Measurements from ENCODE around the gene ACHE. TPM values are rescaled to one million over a fixed set of nuclear protein-coding genes. Genes with fewer than 3 reads are reported as not detected.

ACHE gene
- total RNA-seq = under 0.01 and 0.28 TPM in 2 replicates

GRCh38 chr7:100895701-100895955, at the start of gene ACHE:
TSS of gene ACHE (minus strand) at chr7:100895888. CDS start at chr7:100894232, 1,656 bp downstream.

DNA sequence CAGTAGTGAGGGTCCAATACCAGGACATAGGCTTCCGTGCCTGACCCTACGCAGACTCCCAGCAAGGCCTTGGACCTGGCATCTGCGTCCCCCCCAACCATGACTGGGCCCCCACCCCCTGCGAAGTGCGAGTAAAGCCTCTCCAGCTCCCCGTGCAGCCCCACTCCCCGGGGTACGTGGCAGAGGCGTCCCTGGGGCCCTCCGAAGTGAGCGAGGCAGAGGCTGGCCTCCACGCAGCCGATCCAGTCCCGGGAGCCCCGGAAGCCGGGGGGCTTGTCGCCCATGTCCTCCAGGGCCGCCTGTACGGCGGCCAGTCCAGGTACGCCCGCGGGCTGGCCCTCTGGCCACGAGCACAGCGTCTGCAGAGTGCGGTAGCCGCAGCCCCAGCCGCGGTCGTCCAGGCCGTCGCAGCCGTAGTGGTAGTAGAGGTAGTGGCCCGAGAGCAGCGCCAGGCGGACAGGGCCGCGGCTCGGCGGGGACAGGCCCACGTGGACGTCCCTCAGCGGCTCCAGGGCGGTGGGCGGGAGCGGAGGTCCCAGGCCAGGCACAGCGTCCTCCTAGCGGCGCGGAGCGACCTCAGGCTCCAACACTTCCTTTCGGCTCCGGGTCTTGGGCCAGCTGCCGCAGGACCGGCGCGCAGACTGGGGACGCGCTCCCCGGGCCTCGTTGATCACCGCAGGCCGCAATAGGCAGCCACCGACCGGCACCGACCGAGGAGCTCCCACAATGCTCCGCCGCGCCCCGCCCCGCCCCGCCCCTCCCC, 6.5 kb downstream of the ACHE start, which contains the start of gene UFSP1:
UFSP1 (minus strand) TSS at position 728 of the 763 bp plus-strand sequence; CDS start at position 284, 444 bp downstream.

DNA sequence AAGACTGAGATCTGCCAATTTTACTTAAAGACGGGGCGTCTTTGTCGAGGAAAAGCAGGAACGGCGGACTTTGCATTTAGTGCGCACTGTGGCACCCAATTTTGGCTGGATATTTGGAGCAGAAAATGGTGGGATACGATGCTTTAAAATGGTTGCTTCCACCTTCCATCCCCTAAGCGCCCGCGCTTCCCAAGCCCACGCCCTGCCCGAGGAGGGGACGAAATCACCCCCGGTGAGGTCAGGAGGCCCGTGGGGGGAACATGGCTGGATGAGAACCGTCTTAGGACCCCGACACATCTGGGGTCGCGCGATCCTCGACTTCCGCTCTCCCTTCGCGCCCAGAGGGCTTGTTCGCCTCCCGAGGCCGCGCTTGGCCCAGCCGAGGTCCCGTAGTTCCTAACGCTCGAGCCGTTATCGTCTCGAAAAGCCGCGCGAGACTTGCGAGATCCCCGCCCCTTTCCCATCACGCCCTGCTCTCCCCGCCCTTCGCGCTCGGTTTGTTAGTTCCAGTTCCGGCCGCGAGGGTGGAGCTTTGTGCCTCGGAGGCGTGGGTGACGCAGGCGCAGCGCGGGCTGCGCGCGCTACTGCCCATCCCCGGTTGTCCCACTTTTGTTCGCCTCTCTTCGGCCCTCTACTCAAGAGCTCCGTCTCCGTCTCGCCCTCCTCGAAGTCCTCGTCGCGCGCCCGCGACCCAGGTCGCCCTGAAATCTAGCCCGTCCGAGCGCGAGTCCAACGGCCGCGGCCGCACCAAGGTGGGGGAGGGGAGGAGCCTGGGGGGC, 20.9 kb downstream of the ACHE start, which contains the start of gene SRRT:
SRRT (plus strand) TSS at position 527 of the 779 bp plus-strand sequence. CDS start 488 bp downstream, outside the sequence.

DNA sequence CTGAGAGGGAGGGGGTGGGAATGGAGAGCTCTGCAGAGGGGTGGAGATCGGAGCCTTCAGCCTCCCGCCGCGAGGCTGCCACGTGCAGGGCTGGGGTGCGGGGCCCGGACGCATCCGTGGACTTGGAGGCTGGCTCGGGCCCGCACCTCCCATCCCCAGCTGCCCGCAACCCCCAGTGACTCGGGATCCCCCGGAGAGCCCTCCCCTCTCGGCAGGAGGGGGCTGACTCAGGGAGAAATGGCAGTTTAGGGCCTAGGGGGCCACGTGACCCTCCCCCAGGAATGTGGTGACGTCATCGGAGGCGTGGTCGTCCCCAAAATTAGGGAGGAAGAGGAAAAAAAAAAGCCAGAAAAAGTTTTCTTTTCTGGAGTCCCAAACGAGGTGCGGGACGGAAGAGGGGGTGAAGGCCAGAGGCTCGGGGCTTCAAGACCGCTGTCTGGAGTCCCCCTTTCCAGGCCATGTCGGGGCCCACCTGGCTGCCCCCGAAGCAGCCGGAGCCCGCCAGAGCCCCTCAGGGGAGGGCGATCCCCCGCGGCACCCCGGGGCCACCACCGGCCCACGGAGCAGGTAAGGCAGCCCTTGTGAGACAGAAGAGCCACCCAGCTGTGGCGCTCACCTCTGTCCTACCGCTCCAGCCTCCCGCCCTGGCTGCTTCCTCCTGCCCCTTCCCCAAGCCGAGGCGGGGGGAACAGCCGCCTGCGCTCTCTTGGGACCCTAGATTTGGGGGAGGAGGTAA, 28.5 kb downstream of the ACHE start, which contains the start of gene TRIP6:
TRIP6 (plus strand) TSS at position 348 of the 736 bp plus-strand sequence; CDS start at position 459, 111 bp downstream.

GRCh38 chr7:100852048-100852872, 43.4 kb downstream of the ACHE start, which contains the start of gene SLC12A9:
TSS of gene SLC12A9 (plus strand) at chr7:100852713. CDS start at chr7:100854198, 1,485 bp downstream.

Other genes starting within 250 kb of the ACHE start
- not detected in 2 replicates for gene ACTL6B, start 239.4 kb downstream of the ACHE start, total RNA-seq
- gene GNB2, start 222.1 kb downstream of the ACHE start, total RNA-seq = 57.5 and 169 TPM in 2 replicates
- gene GIGYF1, start 201.6 kb downstream of the ACHE start, total RNA-seq = 9.8 and 13.2 TPM in 2 replicates
- gene POP7, start 189.8 kb downstream of the ACHE start, total RNA-seq = 29.3 and 60.6 TPM in 2 replicates
- gene EPO, start 175.4 kb downstream of the ACHE start, total RNA-seq = not detected in 2 replicates
- gene ZAN, start 162.3 kb downstream of the ACHE start, total RNA-seq = not detected in 2 replicates
- gene EPHB4, start 68.4 kb downstream of the ACHE start, total RNA-seq = 40.9 and 47.7 TPM in 2 replicates
- gene SLC12A9, start 43.2 kb downstream of the ACHE start, total RNA-seq = 13.0 and 15.7 TPM in 2 replicates
- 43.1 and 70.4 TPM in 2 replicates for gene TRIP6, start 28.5 kb downstream of the ACHE start, total RNA-seq
- 24.5 and 61.7 TPM in 2 replicates for gene SRRT, start 20.8 kb downstream of the ACHE start, total RNA-seq
- gene UFSP1, start 6.2 kb downstream of the ACHE start, total RNA-seq = 6.1 and 6.8 TPM in 2 replicates
- not detected in 2 replicates for gene MUC3A, start 53.6 kb upstream of the ACHE start, total RNA-seq
- gene MUC12, start 73.7 kb upstream of the ACHE start, total RNA-seq = 0.19 TPM in 1 of 2 replicates, not detected in the other
- gene MUC17, start 124.2 kb upstream of the ACHE start, total RNA-seq = not detected in 2 replicates
- 12.8 and 18.3 TPM in 2 replicates for gene TRIM56, start 189.6 kb upstream of the ACHE start, total RNA-seq
- 2,435 and 2,576 TPM in 2 replicates for gene SERPINE1, start 231.2 kb upstream of the ACHE start, total RNA-seq

Data from regular cardiac myocyte (primary cell).